Transverse colon (tissue), 3 donors: ENCODE results near the gene AKR7A2.
"Not testable (repeated sequence)": the region's sequence is repeated elsewhere in the genome, so short reads cannot be mapped to it uniquely, and the experiment has no call there.

ENCODE experiments used
- EP300 ChIP-seq: sonication (generic); formaldehyde crosslinking; IDR thresholded peaks from one replicate; pipeline ENCODE4 v1.6.1; 2017; ENCODE audit warnings: antibody characterized with exemption, low read depth
- POLR2A ChIP-seq: fragments of 450-650 bp; IDR thresholded peaks from one replicate; pipeline ENCODE4 v1.6.1; 2016; ENCODE audit warnings: antibody characterized with exemption, mild to moderate bottlenecking, moderate library complexity
- TF ChIP-seq, protein P1 (sequence below), 5 experiments: fragments of 200-600 bp in 3 of 5; fragments of 450-650 bp in 2 of 5; sonication (generic) in 3 of 5; IDR thresholded peaks; 1 replicate in 2 of 5; 2 replicates in 3 of 5; pipeline ENCODE4 v1.5.1; 2016 to 2017; ENCODE audit warnings: antibody characterized with exemption in 5 of 5, inconsistent platforms in 3 of 5, mild to moderate bottlenecking in 2 of 5, moderate library complexity in 1 of 5

DNA sequence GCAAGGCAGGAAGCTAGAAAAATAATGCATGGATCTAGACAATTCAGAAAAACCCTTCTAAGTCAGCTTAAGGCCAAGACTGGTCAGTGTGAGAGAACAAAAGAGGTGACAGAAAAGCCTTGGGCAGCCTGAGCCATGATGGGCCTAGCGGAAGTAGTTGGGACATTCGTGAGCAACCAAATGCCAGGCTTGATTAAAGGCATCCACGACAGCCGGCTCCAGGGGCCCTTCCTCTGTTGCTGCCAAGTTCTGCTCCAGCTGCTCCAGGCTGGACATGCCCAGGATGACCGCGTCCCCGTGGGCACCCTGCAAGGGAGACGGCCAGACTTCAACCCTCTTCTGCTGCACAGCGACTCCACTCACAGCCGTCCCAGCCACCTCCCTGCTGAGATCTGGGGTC lies 7.9 kb downstream of the AKR7A2 start:
- TF ChIP-seq, protein P1, sequence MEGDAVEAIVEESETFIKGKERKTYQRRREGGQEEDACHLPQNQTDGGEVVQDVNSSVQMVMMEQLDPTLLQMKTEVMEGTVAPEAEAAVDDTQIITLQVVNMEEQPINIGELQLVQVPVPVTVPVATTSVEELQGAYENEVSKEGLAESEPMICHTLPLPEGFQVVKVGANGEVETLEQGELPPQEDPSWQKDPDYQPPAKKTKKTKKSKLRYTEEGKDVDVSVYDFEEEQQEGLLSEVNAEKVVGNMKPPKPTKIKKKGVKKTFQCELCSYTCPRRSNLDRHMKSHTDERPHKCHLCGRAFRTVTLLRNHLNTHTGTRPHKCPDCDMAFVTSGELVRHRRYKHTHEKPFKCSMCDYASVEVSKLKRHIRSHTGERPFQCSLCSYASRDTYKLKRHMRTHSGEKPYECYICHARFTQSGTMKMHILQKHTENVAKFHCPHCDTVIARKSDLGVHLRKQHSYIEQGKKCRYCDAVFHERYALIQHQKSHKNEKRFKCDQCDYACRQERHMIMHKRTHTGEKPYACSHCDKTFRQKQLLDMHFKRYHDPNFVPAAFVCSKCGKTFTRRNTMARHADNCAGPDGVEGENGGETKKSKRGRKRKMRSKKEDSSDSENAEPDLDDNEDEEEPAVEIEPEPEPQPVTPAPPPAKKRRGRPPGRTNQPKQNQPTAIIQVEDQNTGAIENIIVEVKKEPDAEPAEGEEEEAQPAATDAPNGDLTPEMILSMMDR (IDR thresholded peaks at IDR 0.05): not testable (repeated sequence)
- not testable (repeated sequence) for TF ChIP-seq EP300, POLR2A
